H9 (cell line): ENCODE results near the gene CYS1. TPM values are rescaled to one million over a fixed set of nuclear protein-coding genes. Genes with fewer than 3 reads are reported as not detected.

Experiments used
- DNase-seq: peaks from one replicate; pipeline ENCODE4 v3.0.0-alpha.2; 2017
- H2AFZ ChIP-seq: one replicate; pipeline ENCODE4 v1.6.1; 2013; ENCODE audit warnings: mild to moderate bottlenecking, low read length, control low read depth, moderate library complexity
- H2AK5ac ChIP-seq: 2 replicates; pipeline ENCODE4 v1.6.1; 2013; ENCODE audit warnings: low read length, control low read depth, mixed read lengths; ENCODE audit not compliant: insufficient read length
- H2BK120ac ChIP-seq: one replicate; pipeline ENCODE4 v1.6.1; 2013; ENCODE audit warnings: low read depth, mild to moderate bottlenecking, low read length, control low read depth, inconsistent platforms; ENCODE audit not compliant: poor library complexity, severe bottlenecking
- H2BK12ac ChIP-seq: 2 replicates; pipeline ENCODE4 v1.6.1; 2013; ENCODE audit warnings: low read length, control low read depth, mixed read lengths, low read depth; ENCODE audit not compliant: insufficient read length
- H2BK15ac ChIP-seq: 2 replicates; pipeline ENCODE4 v1.6.1; 2013; ENCODE audit warnings: low read depth, low read length, control low read depth
- H2BK20ac ChIP-seq: one replicate; pipeline ENCODE4 v1.6.1; 2013; ENCODE audit warnings: low read depth, mild to moderate bottlenecking, low read length, control low read depth, inconsistent platforms; ENCODE audit not compliant: poor library complexity, severe bottlenecking
- H2BK5ac ChIP-seq: 2 replicates; pipeline ENCODE4 v1.6.1; 2013; ENCODE audit warnings: low read length, control low read depth, mixed read lengths; ENCODE audit not compliant: insufficient read length
- H3K14ac ChIP-seq: 2 replicates; pipeline ENCODE4 v1.6.1; 2013; ENCODE audit warnings: low read length, control low read depth; ENCODE audit not compliant: insufficient read depth
- H3K18ac ChIP-seq: 2 replicates; pipeline ENCODE4 v1.6.1; 2013; ENCODE audit warnings: low read depth, mild to moderate bottlenecking, mixed read lengths, low read length, control low read depth; ENCODE audit not compliant: insufficient read length
- H3K23ac ChIP-seq: 2 replicates; pipeline ENCODE4 v1.6.1; 2013; ENCODE audit warnings: low read length, control low read depth, mixed read lengths, low read depth; ENCODE audit not compliant: insufficient read length
- H3K23me2 ChIP-seq: 2 replicates; pipeline ENCODE4 v1.6.1; 2013; ENCODE audit warnings: low read depth, mild to moderate bottlenecking, mixed read lengths, low read length, control low read depth; ENCODE audit not compliant: insufficient read length, poor library complexity, severe bottlenecking
- H3K27ac ChIP-seq: 2 replicates; pipeline ENCODE4 v1.5.1; 2013; ENCODE audit warnings: low read length, control low read depth, mixed read lengths, low read depth; ENCODE audit not compliant: insufficient read length
- H3K27me3 ChIP-seq: 2 replicates; pipeline ENCODE4 v1.6.1; 2013; ENCODE audit warnings: low read length, control low read depth, inconsistent platforms; ENCODE audit not compliant: insufficient read depth
- H3K4ac ChIP-seq: 2 replicates; pipeline ENCODE4 v1.6.1; 2013; ENCODE audit warnings: low read depth, mild to moderate bottlenecking, control low read depth, inconsistent platforms, low read length, moderate library complexity
- H3K4me1 ChIP-seq: 2 replicates; pipeline ENCODE4 v1.6.1; 2013; ENCODE audit warnings: low read length, control low read depth, inconsistent platforms; ENCODE audit not compliant: insufficient read depth
- H3K4me2 ChIP-seq: 2 replicates; pipeline ENCODE4 v1.6.1; 2013; ENCODE audit warnings: low read length, control low read depth, mixed read lengths; ENCODE audit not compliant: insufficient read length, insufficient read depth
- H3K56ac ChIP-seq: 2 replicates; pipeline ENCODE4 v1.6.1; 2013; ENCODE audit warnings: low read depth, mild to moderate bottlenecking, mixed read lengths, low read length, control low read depth; ENCODE audit not compliant: insufficient read length
- H3K79me1 ChIP-seq: 2 replicates; pipeline ENCODE4 v1.6.1; 2013; ENCODE audit warnings: low read depth, mild to moderate bottlenecking, moderate library complexity, low read length, control low read depth, inconsistent platforms; ENCODE audit not compliant: insufficient read depth, poor library complexity, severe bottlenecking
- H3K79me2 ChIP-seq: 2 replicates; pipeline ENCODE4 v1.6.1; 2013; ENCODE audit warnings: low read length, control low read depth, inconsistent platforms; ENCODE audit not compliant: insufficient read depth
- H3K9ac ChIP-seq: 2 replicates; pipeline ENCODE4 v1.6.1; 2013; ENCODE audit warnings: low read length, control low read depth, mixed read lengths; ENCODE audit not compliant: insufficient read length; ENCODE audit errors: extremely low read depth
- H3K9me3 ChIP-seq: one replicate; pipeline ENCODE4 v1.6.1; 2013; ENCODE audit warnings: low read depth, low read length, inconsistent platforms; ENCODE audit not compliant: control insufficient read depth
- H3T11ph ChIP-seq: one replicate; pipeline ENCODE4 v1.6.1; 2013; ENCODE audit warnings: mild to moderate bottlenecking, low read length, control low read depth, inconsistent platforms
- H4K20me1 ChIP-seq: one replicate; pipeline ENCODE4 v1.6.1; 2013; ENCODE audit not compliant: control insufficient read depth, insufficient read length, insufficient read depth
- H4K5ac ChIP-seq: 2 replicates; pipeline ENCODE4 v1.6.1; 2013; ENCODE audit warnings: low read depth, mild to moderate bottlenecking, mixed read lengths, low read length, control low read depth; ENCODE audit not compliant: insufficient read length
- H4K8ac ChIP-seq: replicated peaks from 2 replicates; pipeline ENCODE4 v1.6.1; 2013; ENCODE audit warnings: low read length, control low read depth, mixed read lengths, low read depth; ENCODE audit not compliant: insufficient read length
- H4K91ac ChIP-seq: 2 replicates; pipeline ENCODE4 v1.6.1; 2013; ENCODE audit warnings: low read depth, mild to moderate bottlenecking, moderate library complexity, mixed read lengths, low read length, control low read depth; ENCODE audit not compliant: insufficient read length
- H3K27ac Mint-ChIP-seq, 3 experiments: 2 replicates in 2 of 3; 3 replicates in 1 of 3; pipeline ENCODE4 v1.8.0; 2020 to 2021; ENCODE audit warnings: mixed read lengths in 3 of 3, mild to moderate bottlenecking in 1 of 3, moderate library complexity in 1 of 3
- H3K27me3 Mint-ChIP-seq: 2 replicates; pipeline ENCODE4 v1.8.0; 2021; ENCODE audit warnings: low read depth, mild to moderate bottlenecking, moderate library complexity, mixed read lengths
- H3K36me3 Mint-ChIP-seq, 3 experiments: 2 replicates in 2 of 3; 3 replicates in 1 of 3; pipeline ENCODE4 v1.8.0; 2020 to 2021; ENCODE audit warnings: low read depth in 3 of 3, mixed read lengths in 3 of 3; ENCODE audit not compliant: insufficient read depth in 1 of 3
- H3K4me1 Mint-ChIP-seq, 2 experiments: 2 replicates each; pipeline ENCODE4 v1.8.0; 2020; ENCODE audit warnings: mixed read lengths in 2 of 2
- H3K4me3 Mint-ChIP-seq, 2 experiments: 2 replicates in 1 of 2; 3 replicates in 1 of 2; pipeline ENCODE4 v1.8.0; 2020 to 2021; ENCODE audit warnings: mild to moderate bottlenecking in 2 of 2, mixed read lengths in 2 of 2, moderate library complexity in 1 of 2
- H3K9me3 Mint-ChIP-seq, 2 experiments: 2 replicates in 1 of 2; 3 replicates in 1 of 2; pipeline ENCODE4 v1.8.0; 2020; ENCODE audit warnings: mild to moderate bottlenecking in 2 of 2, mixed read lengths in 2 of 2, moderate library complexity in 1 of 2
- CTCF ChIP-seq: fragments of 200-600 bp; sonication (generic); conservative IDR thresholded peaks from 3 replicates; pipeline ENCODE4 v1.8.0; 2021; ENCODE audit warnings: antibody characterized with exemption, mild to moderate bottlenecking
- WGBS: extraction: QIAGEN DNeasy Blood & Tissue Kit; methylation state at CpG from one replicate; pipeline ENCODE4 v1.1.7; 2013; ENCODE audit warnings: missing lambda C conversion rate, low lambda C conversion rate, mixed read lengths; ENCODE audit not compliant: insufficient read length; ENCODE audit errors: extremely low coverage; 5-methylcytosine and 5-hydroxymethylcytosine counted together
- total RNA-seq: library from RNA; stranded (reverse); gene quantifications from 2 replicates; pipeline ENCODE4 v1.2.1, GENCODE V29; 2021

Gene CYS1
- total RNA-seq, 1 experiment from 2014 or later: 0.35 TPM

- no peak overlapping the region for H3K4ac ChIP-seq
- H3K27me3 Mint-ChIP-seq: peaks cover 3% of the 10 kb centered on the region
- no peak overlapping the region for H4K91ac ChIP-seq
- no peak overlapping the region for H3T11ph ChIP-seq
- H3K56ac ChIP-seq: no peak overlapping the region
- H2BK120ac ChIP-seq: no peak overlapping the region
- H2AK5ac ChIP-seq: no peak overlapping the region
- DNase-seq: no peak
- H3K23ac ChIP-seq: no peak overlapping the region
- no peak overlapping the region for H2BK20ac ChIP-seq
- no peak overlapping the region for H3K18ac ChIP-seq
- no peaks in the 10 kb centered on the region for H4K20me1 ChIP-seq
- no peak for TF ChIP-seq CTCF
- no peaks in the 10 kb centered on the region; a peak in 1 of 5 replicates for H3K9me3 Mint-ChIP-seq
- no peak overlapping the region for H3K4me3 Mint-ChIP-seq
- H3K4me2 ChIP-seq: no peak overlapping the region
- WGBS: no CpG with 5 or more reads among the region's 7 CpGs
- H3K79me1 ChIP-seq: no peaks in the 10 kb centered on the region
- H3K23me2 ChIP-seq: peaks cover 3% of the 10 kb centered on the region
- no peak overlapping the region; a peak in 1 of 7 replicates for H3K27ac Mint-ChIP-seq
- H3K4me1 ChIP-seq: no peaks in the 10 kb centered on the region; the same call in 1 of the 2 replicates
- no peak overlapping the region for H2BK15ac ChIP-seq
- H2BK5ac ChIP-seq: no peak overlapping the region
- H4K8ac ChIP-seq: no peak overlapping the region
- no peak overlapping the region for H3K27ac ChIP-seq
- no peaks in the 10 kb centered on the region for H3K27me3 ChIP-seq
- H3K9me3 ChIP-seq: no peaks in the 10 kb centered on the region
- H2BK12ac ChIP-seq: no peak overlapping the region
- H3K79me2 ChIP-seq: no peaks in the 10 kb centered on the region
- no peak overlapping the region for H3K9ac ChIP-seq
- H3K36me3 Mint-ChIP-seq: peaks cover 7 to 29% (median 28%) of the 10 kb centered on the region in 3 experiments; a peak in 6 of 7 replicates
- no peak overlapping the region for H2AFZ ChIP-seq
- no peak overlapping the region for H3K14ac ChIP-seq
- no peak overlapping the region for H4K5ac ChIP-seq
- peaks cover 22 to 23% of the 10 kb centered on the region in 2 experiments for H3K4me1 Mint-ChIP-seq
These were observed 25.2 kb downstream of the CYS1 start for GRCh38 chr2:10054976-10055375.
